Transverse colon (tissue), 4 donors: ENCODE results near the gene ATP11A. TPM values are rescaled to one million over a fixed set of nuclear protein-coding genes. Genes with fewer than 3 reads are reported as not detected.

ENCODE experiments used
- DNase-seq: peaks from one replicate; pipeline ENCODE4 v3.0.0-alpha.2; 2019
- H3K27ac ChIP-seq, 4 donors: fragments of 200-600 bp; sonication (generic); 2 replicates each; pipeline ENCODE4 v1.5.1; 2016 to 2018; ENCODE audit warnings: inconsistent platforms in 4 of 4
- H3K27me3 ChIP-seq: fragments of 200-600 bp; sonication (generic); 2 replicates; pipeline ENCODE4 v1.5.1; 2017; ENCODE audit warnings: inconsistent platforms
- H3K36me3 ChIP-seq, 4 donors: fragments of 200-600 bp; sonication (generic); 2 replicates each; pipeline ENCODE4 v1.5.1; 2017 to 2019; ENCODE audit warnings: inconsistent platforms in 4 of 4
- H3K4me1 ChIP-seq, 4 donors: fragments of 200-600 bp; sonication (generic); 2 replicates each; pipeline ENCODE4 v1.5.1; 2017 to 2020; ENCODE audit warnings: inconsistent platforms in 4 of 4
- H3K4me3 ChIP-seq, 4 donors: fragments of 200-600 bp; sonication (generic); 1 replicate in 1 of 4; 2 replicates in 3 of 4; pipeline versions ENCODE4 v1.5.1 to v1.6.1; 2017 to 2019; ENCODE audit warnings: inconsistent platforms in 4 of 4
- H3K9me3 ChIP-seq, 2 donors: fragments of 200-600 bp; sonication (generic); 2 replicates each; pipeline ENCODE4 v1.5.1; 2017 to 2019; ENCODE audit warnings: inconsistent platforms in 2 of 2
- CTCF ChIP-seq, 5 experiments: fragments of 200-600 bp in 3 of 5; fragments of 450-650 bp in 2 of 5; sonication (generic) in 3 of 5; IDR thresholded peaks; 1 replicate in 2 of 5; 2 replicates in 3 of 5; pipeline ENCODE4 v1.5.1; 2016 to 2017; ENCODE audit warnings: antibody characterized with exemption in 5 of 5, inconsistent platforms in 3 of 5, mild to moderate bottlenecking in 2 of 5, moderate library complexity in 1 of 5
- EP300 ChIP-seq: sonication (generic); formaldehyde crosslinking; IDR thresholded peaks from one replicate; pipeline ENCODE4 v1.6.1; 2017; ENCODE audit warnings: antibody characterized with exemption, low read depth
- POLR2A ChIP-seq: fragments of 450-650 bp; IDR thresholded peaks from one replicate; pipeline ENCODE4 v1.6.1; 2016; ENCODE audit warnings: antibody characterized with exemption, mild to moderate bottlenecking, moderate library complexity
- POLR2AphosphoS5 ChIP-seq, 3 donors: sonication (generic); formaldehyde crosslinking; IDR thresholded peaks; one replicate each; pipeline ENCODE4 v1.6.1; 2016; ENCODE audit warnings: antibody characterized with exemption in 3 of 3
- WGBS, 2 donors: methylation state at CpG; one replicate each; pipeline ENCODE4 v1.1.5; 2018; ENCODE audit warnings: low coverage in 1 of 2; 5-methylcytosine and 5-hydroxymethylcytosine counted together
- in situ Hi-C, 4 donors: fragments of 200-750 bp; cut with MboI; loops; one replicate each; pipeline versions ENCODE4 v1.15.0 to v1.15.1; 2017; ENCODE audit warnings: low sequenced_read_pairs in 3 of 4, low pct_ligation_motif_present in 1 of 4, low pct_unique_long_range_greater_than_20kb in 1 of 4
- intact Hi-C: fragments of 100-400 bp; cut with DNase I; formaldehyde crosslinking; loops from one replicate; pipeline ENCODE4 v1.15.1; 2023; ENCODE audit warnings: low total_unique reads
- total RNA-seq, 4 donors: library from RNA; depleted of rRNA; stranded (reverse); fragments of >200 nt; gene quantifications; one replicate each; pipeline ENCODE4 v1.1.0, GENCODE V29; 2016

Gene ATP11A
- total RNA-seq, 4 donors from 2014 or later: 10.2 to 17.5 (median 13.3) TPM

DNA sequence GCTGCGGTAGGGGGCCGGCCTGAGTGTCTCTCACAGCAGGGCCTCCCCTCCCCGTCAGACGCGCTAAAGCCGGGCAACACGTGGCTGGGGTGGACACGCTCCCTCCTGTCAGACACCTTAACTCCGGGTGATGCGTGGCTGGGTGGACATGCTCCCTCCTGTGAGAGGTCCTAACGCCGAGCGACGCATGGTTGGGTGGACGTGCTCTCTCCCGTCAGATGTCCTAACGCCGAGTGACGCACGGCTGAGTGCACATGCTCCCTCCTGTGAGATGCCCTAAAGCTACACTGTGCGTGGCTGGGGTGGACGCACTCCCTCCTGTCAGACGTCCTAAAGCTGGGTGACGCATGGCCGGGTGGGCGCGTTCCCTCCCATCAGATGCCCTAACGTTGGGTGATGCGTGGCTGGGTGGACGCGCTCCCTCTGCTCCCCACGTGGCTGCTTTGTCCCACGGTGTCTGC, 153.1 kb downstream of the ATP11A start:
- Histone ChIP-seq H3K9me3 (no peaks in the 10 kb centered on the region), H3K4me1 (no peaks in the 10 kb centered on the region), H3K4me3 (no peak overlapping the region), H3K36me3 (no peaks in the 10 kb centered on the region), H3K27me3 (no peaks in the 10 kb centered on the region), H3K27ac (peak overlapping the region in 1 of 4 donors; percentile 13)
- DNase-seq: no peak
- WGBS, 2 donors: 95% methylated on average over 33 of the region's 33 CpGs; no CpG with 5 or more reads in 1 of the 2 donors
- TF ChIP-seq POLR2A: no peak
- TF ChIP-seq EP300: no peak
- no peak for TF ChIP-seq POLR2AphosphoS5 (IDR thresholded peaks at IDR 0.05)
- in situ Hi-C loops: no loop called here
- intact Hi-C loops: no loop called here

- Histone ChIP-seq H3K4me1 (no peaks in the 10 kb centered on the region), H3K27ac (peak overlapping the region in 1 of 4 donors; percentile 13), H3K36me3 (no peaks in the 10 kb centered on the region), H3K4me3 (no peak overlapping the region), H3K27me3 (no peaks in the 10 kb centered on the region), H3K9me3 (no peaks in the 10 kb centered on the region)
- TF ChIP-seq POLR2AphosphoS5 (IDR thresholded peaks at IDR 0.05) (peak in 1 of 3 donors; percentile 45), POLR2A (no peak)
- intact Hi-C loops (no loop called here), in situ Hi-C loops (no loop called here)
- no peak for DNase-seq
- 85 to 97% methylated on average over 11 to 28 of the region's 28 CpGs for WGBS, 2 donors
Measured at GRCh38 chr13:112843392-112844111, 153.7 kb downstream of the ATP11A start.

DNA sequence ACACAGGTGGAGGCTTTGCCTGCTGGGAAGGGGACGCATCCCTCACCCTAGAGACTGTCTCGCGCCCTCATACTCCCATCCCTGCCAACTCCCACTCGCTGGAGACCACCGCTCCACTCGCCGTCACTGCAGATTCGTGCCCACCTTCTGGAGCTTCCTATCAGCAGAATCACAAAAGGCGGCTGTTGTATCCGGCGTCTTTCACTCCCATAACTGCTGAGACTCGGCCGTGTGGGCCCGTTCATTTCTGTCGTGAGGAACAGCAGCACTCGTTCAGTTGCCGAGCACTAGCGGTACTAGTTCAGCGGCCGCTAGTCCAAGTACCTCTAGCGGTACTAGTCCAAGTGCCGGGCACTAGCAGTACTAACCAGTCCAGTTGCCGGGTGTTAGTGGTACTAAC, 154.6 kb downstream of the ATP11A start:
- Histone ChIP-seq H3K9me3 (no peaks in the 10 kb centered on the region), H3K4me1 (no peaks in the 10 kb centered on the region), H3K27ac (no peak overlapping the region), H3K4me3 (no peak overlapping the region), H3K36me3 (no peaks in the 10 kb centered on the region), H3K27me3 (no peaks in the 10 kb centered on the region)
- intact Hi-C loops: no loop called here
- in situ Hi-C loops: no loop called here
- 96% methylated on average over 23 of the region's 23 CpGs; no CpG with 5 or more reads in 1 of the 2 donors for WGBS, 2 donors
- DNase-seq: no peak
- TF ChIP-seq EP300 (no peak), CTCF (IDR thresholded peaks at IDR 0.05) (no peak), POLR2AphosphoS5 (IDR thresholded peaks at IDR 0.05) (no peak), POLR2A (no peak)

DNA sequence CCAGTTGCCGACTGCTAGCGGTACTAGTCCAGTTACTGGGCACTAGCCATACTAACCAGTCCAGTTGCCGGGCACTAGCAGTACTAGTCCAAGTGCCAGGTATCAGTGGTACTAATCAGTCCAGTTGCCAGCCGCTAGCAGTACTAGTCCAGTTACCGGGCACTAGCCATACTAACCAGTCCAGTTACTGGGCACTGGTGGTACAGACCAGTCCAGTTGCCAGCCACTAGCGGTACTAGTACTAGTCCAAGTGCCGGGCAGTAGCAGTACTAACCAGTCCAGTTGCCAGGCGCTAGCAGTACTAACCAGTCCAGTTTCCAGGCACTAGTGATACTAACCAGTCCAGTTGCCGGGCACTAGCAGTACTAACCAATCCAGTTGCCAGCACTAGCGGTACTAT, 155.0 kb downstream of the ATP11A start:
- no peaks in the 10 kb centered on the region for H3K36me3 ChIP-seq

More for the DNA sequence above, 155.0 kb downstream of the ATP11A start:
- no peak overlapping the region for H3K27ac ChIP-seq
- H3K4me3 ChIP-seq: no peak overlapping the region
- in situ Hi-C loops (no loop called here), intact Hi-C loops (no loop called here)
- 99 to 100% methylated on average over 1 to 10 of the region's 10 CpGs for WGBS, 2 donors
- no peaks in the 10 kb centered on the region for H3K9me3 ChIP-seq
- no peaks in the 10 kb centered on the region for H3K27me3 ChIP-seq
- no peak for TF ChIP-seq EP300
- no peak for TF ChIP-seq POLR2AphosphoS5 (IDR thresholded peaks at IDR 0.05)
- TF ChIP-seq POLR2A: no peak
- TF ChIP-seq CTCF (IDR thresholded peaks at IDR 0.05): no peak
- DNase-seq: no peak
- H3K4me1 ChIP-seq: no peaks in the 10 kb centered on the region
